HG02798 (cell line): Measurements from ENCODE around the gene SUCO.

ENCODE experiments used
- ATAC-seq: cut with Tn5 transposase; IDR thresholded peaks from one replicate; pipeline ENCODE4 v1.9.1; 2021; ENCODE audit warnings: mild to moderate bottlenecking; ENCODE audit not compliant: unreplicated experiment, poor library complexity

The SUCO gene

DNA sequence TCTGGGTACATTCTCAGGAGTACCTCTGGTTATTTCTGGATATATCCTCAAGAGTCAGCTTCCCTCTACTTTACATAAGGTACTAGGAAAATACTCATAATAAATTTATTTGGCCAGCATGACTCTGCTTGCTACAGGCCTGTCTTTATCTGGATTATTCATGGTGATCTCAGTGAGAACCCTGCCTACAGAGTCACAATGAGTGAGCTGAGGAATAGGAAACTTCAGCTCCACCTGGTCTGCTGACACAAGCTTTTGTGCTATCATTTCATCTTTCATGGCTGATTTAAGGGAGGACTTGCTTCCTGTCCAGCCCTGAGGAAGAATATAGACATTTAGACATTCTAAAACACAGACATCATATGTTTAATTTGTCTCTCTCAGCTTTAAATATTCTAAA is 19.5 kb upstream of the SUCO start:
- ATAC-seq: no peak

GRCh38 chr1:172514108-172514507 is 18.8 kb upstream of the SUCO start:
- ATAC-seq: no peak

DNA sequence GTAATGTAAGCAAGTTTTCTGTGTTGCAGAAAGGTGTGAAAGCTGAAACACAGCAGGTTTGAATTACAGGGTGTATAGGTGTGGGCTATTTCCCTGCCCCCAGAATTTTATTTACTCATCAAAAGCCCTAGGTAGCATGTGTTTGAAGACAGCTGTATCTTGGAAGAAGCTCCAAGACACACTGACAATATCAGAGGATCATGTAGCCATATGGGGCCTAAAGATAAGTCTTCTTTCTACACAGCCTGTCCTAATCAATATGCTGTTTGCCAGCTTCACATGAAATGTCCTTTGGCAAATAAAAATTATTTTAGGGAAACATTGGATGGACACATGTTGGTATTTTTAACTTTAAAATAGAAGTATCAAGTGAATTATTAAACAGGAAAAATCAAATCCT is 17.5 kb upstream of the SUCO start:
- no peak for ATAC-seq

DNA sequence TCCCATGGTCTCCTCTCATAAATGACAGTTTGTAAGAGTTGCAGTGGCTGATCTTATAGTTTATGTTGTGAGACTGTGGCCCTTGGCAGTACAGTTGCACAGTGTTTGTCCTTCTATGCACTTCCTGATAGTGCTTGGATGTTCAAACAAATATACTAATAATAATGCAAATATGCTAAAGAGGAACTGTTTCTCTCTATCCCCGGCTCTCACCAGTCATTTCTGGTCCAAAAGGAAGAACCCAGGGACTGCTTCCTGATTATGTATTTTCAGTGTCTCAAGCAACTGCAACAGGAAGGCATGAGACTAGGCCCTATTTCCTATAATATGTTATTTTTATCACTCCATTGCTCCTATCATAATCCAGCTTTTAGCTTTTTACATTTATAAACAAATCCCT is 17.0 kb upstream of the SUCO start:
- no peak for ATAC-seq

GRCh38 chr1:172517081-172517480 is 15.9 kb upstream of the SUCO start:
- ATAC-seq: no peak

- no peak for ATAC-seq
Observed at GRCh38 chr1:172517545-172517944, 15.4 kb upstream of the SUCO start.

GRCh38 chr1:172529304-172529703 is 3.6 kb upstream of the SUCO start:
- no peak for ATAC-seq

GRCh38 chr1:172530000-172530399 is 3.0 kb upstream of the SUCO start:
- no peak for ATAC-seq

GRCh38 chr1:172531412-172532182 is 1.4 kb upstream of the SUCO start:
- ATAC-seq: no peak

DNA sequence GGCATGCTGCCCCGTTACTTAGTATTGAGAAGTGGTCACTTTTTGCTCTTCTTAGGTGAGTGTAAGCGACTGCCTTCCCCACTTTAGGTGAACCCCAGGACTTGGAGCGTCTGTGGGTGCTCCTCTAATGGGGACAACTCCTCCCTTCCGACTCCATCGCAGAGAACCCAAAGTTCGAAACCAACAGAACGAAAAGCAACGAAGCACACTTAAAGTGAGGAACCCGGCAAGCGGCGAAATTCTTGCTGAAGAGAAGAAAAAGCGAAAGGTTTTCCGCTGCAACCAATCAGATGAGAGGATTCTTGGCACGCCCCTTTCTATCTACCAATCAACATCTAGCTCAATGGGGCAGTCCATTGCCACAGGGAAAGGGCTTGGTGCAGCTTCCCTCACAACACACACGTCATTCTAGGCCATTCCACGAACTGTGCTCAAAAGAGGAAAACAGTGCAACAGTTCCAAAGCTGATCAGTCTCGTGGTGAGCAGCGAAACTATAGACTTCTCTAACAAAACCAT is 709 bp upstream of the SUCO start:
- ATAC-seq: peak; percentile 74

DNA sequence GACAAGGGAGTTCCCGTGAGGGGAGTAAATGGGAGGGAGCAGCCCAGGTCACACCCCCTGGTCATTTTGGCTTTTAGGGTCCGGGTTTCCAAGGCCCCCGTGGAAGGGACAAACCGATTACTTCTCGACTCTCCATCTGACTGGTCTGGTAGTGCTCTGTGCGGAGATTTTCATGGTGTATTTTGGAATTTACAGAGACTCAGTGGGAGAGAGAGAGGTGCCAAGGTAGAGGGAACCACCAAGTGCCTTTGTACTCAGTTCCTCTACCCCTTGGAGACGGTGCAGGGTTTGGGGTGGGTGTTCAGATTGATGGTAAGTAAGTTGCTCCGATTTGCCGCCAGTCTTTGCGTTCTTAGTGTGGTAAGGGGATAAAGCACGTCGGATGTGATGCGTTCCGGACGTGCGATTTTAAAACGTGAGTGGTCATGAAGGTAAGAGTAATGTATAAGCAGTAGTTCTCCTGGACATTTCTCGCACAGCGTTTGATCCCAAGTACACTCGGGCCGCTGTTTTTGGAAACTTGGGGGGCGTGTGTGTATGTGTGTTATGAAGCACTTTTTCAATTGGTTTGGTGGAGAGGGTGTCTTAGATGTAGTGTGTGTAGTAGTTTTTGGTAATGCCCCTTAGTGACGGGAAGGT is 682 bp downstream of the SUCO start:
- ATAC-seq: no peak

DNA sequence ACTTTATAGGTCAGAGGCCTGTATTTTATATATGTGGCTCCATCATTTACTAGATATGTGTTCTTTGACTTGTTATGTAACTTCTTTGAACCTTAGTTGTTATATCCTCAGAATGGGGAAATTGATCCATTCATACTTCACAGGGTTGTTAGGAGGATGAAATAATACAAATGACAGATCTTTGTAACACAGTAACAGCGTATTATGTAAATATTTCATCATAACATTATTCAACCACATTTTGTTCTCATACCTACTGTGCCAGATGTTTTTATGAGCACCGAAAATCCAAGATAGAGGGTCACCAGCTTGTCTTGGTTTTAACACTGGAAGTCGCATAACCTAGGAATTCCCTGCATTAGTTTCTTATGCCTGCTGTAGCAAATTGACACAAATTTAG is 3.3 kb downstream of the SUCO start:
- ATAC-seq: no peak

DNA sequence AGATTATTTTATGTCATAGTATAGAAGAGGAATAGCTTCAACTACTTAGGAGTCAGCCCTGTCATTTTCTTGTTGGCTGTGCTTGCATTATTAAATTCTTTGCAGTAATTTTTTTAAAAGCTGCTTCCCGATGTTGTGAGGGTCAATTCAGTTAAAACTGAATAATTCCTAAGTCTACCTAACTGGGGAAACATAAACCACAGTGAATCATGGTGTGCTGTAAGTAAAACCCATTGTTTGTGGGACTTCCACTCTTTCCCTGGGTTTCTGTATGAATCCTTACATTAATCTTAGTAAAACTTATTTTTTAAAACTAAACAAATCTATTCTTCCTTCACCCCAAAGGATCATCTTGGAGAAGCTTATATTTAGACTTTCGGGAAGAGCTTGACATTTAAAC is 4.4 kb downstream of the SUCO start:
- no peak for ATAC-seq

- no peak for ATAC-seq
Observed at GRCh38 chr1:172537827-172538391, 5.0 kb downstream of the SUCO start.

- no peak for ATAC-seq
Observed at GRCh38 chr1:172540635-172541034, 7.7 kb downstream of the SUCO start.

DNA sequence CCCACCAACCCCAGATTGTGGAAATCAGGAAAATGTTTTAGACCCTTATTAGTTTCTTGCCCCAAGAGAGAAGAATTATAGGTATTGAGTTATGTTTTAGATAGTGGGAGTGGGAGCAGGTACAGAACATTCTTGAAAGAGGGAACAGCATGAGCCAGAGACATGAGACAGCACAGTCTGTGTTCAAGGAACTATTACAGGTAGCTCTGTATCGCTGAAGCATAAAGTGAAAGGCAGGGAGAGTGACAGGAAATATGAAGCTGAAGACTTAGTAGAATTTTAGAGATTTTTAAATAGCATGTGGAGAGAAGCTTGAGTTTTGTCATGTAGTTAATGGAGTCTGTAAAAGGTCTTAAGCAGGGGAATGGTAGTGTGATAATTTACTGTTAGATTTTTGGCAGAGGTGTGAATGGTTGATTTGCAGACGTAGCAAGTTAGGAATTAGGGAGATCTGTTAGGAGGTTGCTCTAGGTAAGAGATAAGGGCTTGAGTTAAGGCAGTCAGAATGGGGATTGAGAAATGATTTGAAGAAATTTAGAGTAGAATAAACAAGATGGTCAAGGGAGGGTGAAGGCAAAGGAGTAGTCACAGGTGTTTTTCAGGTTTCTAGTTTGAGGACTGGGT is 11.6 kb downstream of the SUCO start:
- no peak for ATAC-seq

- ATAC-seq: peak; percentile 86
Observed at GRCh38 chr1:172545396-172546004, 12.6 kb downstream of the SUCO start.

GRCh38 chr1:172547071-172547470 is 14.1 kb downstream of the SUCO start:
- no peak for ATAC-seq

DNA sequence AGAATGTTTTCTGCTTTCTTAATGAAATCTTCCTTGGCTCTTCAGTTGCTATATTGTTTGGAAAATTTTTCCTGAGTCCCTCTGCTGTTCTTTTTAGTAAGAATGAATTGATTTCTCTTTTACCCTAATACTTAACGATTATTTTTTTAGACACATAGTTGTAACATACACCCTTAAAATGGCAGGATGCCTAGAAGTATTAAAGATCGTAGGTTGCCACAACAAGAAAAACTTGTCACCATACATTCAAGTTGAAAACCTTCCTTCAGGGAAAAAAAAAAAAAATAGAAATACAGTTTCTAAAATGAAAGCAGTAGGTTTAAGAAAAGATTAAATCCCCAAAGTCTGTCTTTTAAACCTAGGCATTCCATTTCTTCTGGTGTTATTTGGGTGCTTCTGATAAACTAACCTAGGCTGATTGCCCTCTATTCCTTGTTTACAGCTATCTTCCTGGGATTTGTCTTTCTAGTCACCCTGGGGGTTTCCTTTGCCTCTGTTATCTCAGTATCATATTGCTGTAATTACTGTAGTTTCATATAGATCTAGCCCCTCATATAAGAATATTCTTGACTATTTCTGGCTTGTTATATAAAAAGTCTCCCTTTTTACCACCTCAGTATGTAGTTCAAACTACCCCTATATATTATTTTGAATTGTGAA is 16.8 kb downstream of the SUCO start:
- ATAC-seq: no peak

GRCh38 chr1:172551279-172551678 is 18.3 kb downstream of the SUCO start:
- ATAC-seq: no peak
